T-helper 2 cell (primary cell): ENCODE results near the gene GAL3ST2.

ENCODE experiments used
- DNase-seq, 5 experiments: peaks; one replicate each; pipeline versions ENCODE4 v3.0.0 to v3.0.0-alpha.2; 2012 to 2022

Gene GAL3ST2

GRCh38 chr2:241846406-241846805 is 69.8 kb downstream of the GAL3ST2 start:
- no peak for DNase-seq

GRCh38 chr2:241848761-241849615 is 72.4 kb downstream of the GAL3ST2 start:
- no peak for DNase-seq

GRCh38 chr2:241849616-241850543 is 73.3 kb downstream of the GAL3ST2 start:
- DNase-seq = no peak

- DNase-seq = no peak
These were observed 74.1 kb downstream of the GAL3ST2 start for GRCh38 chr2:241850544-241851324.

GRCh38 chr2:241851325-241852115 is 74.9 kb downstream of the GAL3ST2 start:
- DNase-seq = no peak

GRCh38 chr2:241852116-241852980 is 75.7 kb downstream of the GAL3ST2 start:
- no peak for DNase-seq

- no peak for DNase-seq
These were observed 76.5 kb downstream of the GAL3ST2 start for GRCh38 chr2:241852981-241853631.
